GM12878 (cell line): ENCODE data around the gene NTM. TPM values are rescaled to one million over a fixed set of nuclear protein-coding genes. Genes with fewer than 3 reads are reported as not detected.

ENCODE experiments used
- ATAC-seq: fragments of 200-7000 bp; cut with Tn5 transposase; 3 replicates; pipeline ENCODE4 v1.9.1; 2020; ENCODE audit warnings: mild to moderate bottlenecking, moderate library complexity
- BruUV-seq: library from RNA; stranded (reverse); fragments of 400-500 nt; replicated peaks from 2 replicates; lab custom pipeline; 2021; lab: Mats Ljungman, UMichigan
- CTCF ChIA-PET: fragments of 300-600 bp; sonication (Branson Sonifier 250); formaldehyde crosslinking; extraction: SDS; loops from one replicate; lab custom pipeline; 2021; ENCODE audit warnings: inconsistent platforms; lab: Yijun Ruan, JAX
- POLR2A ChIA-PET: fragments of 350-600 bp; formaldehyde crosslinking; extraction: SDS; loops from one replicate; lab custom pipeline; 2021; ENCODE audit warnings: inconsistent platforms; lab: Charles Lee
- RAD21 ChIA-PET: fragments of 300-600 bp; sonication (Branson Sonifier 250); formaldehyde crosslinking; loops from one replicate; lab custom pipeline; 2023; ENCODE audit warnings: antibody characterized with exemption; ENCODE audit not compliant: unreplicated experiment; lab: Charles Lee
- SMC1A ChIA-PET: fragments of 300-600 bp; sonication (Branson Sonifier 250); formaldehyde crosslinking; loops from one replicate; lab custom pipeline; 2023; ENCODE audit not compliant: unreplicated experiment, uncharacterized antibody; lab: Charles Lee
- DNase-seq: peaks from one replicate; pipeline ENCODE4 v3.0.0-alpha.2; 2011; ENCODE audit warnings: low read depth, low spot score
- FAIRE-seq: peaks from 3 replicates; lab custom pipeline; 2011; peaks lifted over from hg19 to GRCh38; lab: Jason Lieb, UNC
- H2AFZ ChIP-seq: 2 replicates; pipeline ENCODE4 v1.6.0; 2011; ENCODE audit warnings: low read depth, low read length, control low read depth; ENCODE audit not compliant: control insufficient read depth
- H3K27ac ChIP-seq: 2 replicates; pipeline ENCODE4 v1.5.1; 2011; ENCODE audit warnings: control low read depth; ENCODE audit not compliant: control insufficient read depth, insufficient read depth
- H3K27me3 ChIP-seq, 2 experiments: replicated peaks in 1 of 2; 2 replicates each; pipeline versions ENCODE4 v1.6.0 to v1.6.1; 2011; ENCODE audit warnings: low read length in 1 of 2; ENCODE audit not compliant: control insufficient read depth in 2 of 2, insufficient read depth in 2 of 2
- H3K36me3 ChIP-seq, 2 experiments: 2 replicates each; pipeline ENCODE4 v1.5.1; 2011; ENCODE audit warnings: low read length in 1 of 2; ENCODE audit not compliant: control insufficient read depth in 2 of 2, insufficient read depth in 2 of 2
- H3K4me1 ChIP-seq: 2 replicates; pipeline ENCODE4 v1.6.1; 2011; ENCODE audit warnings: mild to moderate bottlenecking, low read length, moderate library complexity, mixed read lengths; ENCODE audit not compliant: control insufficient read depth, insufficient read depth
- H3K4me2 ChIP-seq: 2 replicates; pipeline ENCODE4 v1.6.0; 2011; ENCODE audit warnings: control low read depth; ENCODE audit not compliant: control insufficient read depth, insufficient read depth
- H3K4me3 ChIP-seq: fragments of 200-600 bp; sonication (generic); 2 replicates; pipeline ENCODE4 v1.5.1; 2016
- H3K79me2 ChIP-seq: 2 replicates; pipeline ENCODE4 v1.6.0; 2011; ENCODE audit warnings: low read length; ENCODE audit not compliant: control insufficient read depth, insufficient read depth
- H3K9ac ChIP-seq: 2 replicates; pipeline ENCODE4 v1.8.0; 2011; ENCODE audit warnings: low read length, control low read depth, mixed read lengths; ENCODE audit not compliant: control insufficient read depth, insufficient read depth
- H3K9me3 ChIP-seq: replicated peaks from 3 replicates; pipeline ENCODE4 v1.5.1; 2011; ENCODE audit warnings: mild to moderate bottlenecking, low read length; ENCODE audit not compliant: control insufficient read depth, insufficient read depth
- H4K20me1 ChIP-seq: 2 replicates; pipeline ENCODE4 v1.6.0; 2011; ENCODE audit not compliant: control insufficient read depth, insufficient read depth
- CREB1 ChIP-seq: IDR thresholded peaks from 2 replicates; pipeline ENCODE4 v1.6.1; 2012; ENCODE audit warnings: low read depth, mild to moderate bottlenecking, inconsistent platforms
- ESRRA ChIP-seq: IDR thresholded peaks from 2 replicates; pipeline ENCODE4 v1.6.1; 2012; ENCODE audit warnings: mild to moderate bottlenecking, low read length, improper control_type of control experiment
- FOXM1 ChIP-seq: IDR thresholded peaks from 2 replicates; pipeline ENCODE4 v1.6.1; 2012; ENCODE audit warnings: low read depth, mild to moderate bottlenecking, inconsistent platforms, low read length, moderate library complexity
- IKZF1 ChIP-seq: fragments of 450-650 bp; conservative IDR thresholded peaks from 2 replicates; pipeline ENCODE4 v1.6.1; 2017; ENCODE audit warnings: antibody characterized with exemption, mild to moderate bottlenecking
- MTA2 ChIP-seq: fragments of 450-650 bp; IDR thresholded peaks from 2 replicates; pipeline ENCODE4 v1.6.1; 2016; ENCODE audit warnings: low read depth, mild to moderate bottlenecking, moderate library complexity
- NR2F1 ChIP-seq: fragments of 450-650 bp; conservative IDR thresholded peaks from 2 replicates; pipeline ENCODE4 v1.6.1; 2017; ENCODE audit warnings: mild to moderate bottlenecking
- POLR2A ChIP-seq: IDR thresholded peaks from 2 replicates; pipeline ENCODE4 v1.6.1; 2011; ENCODE audit warnings: low read depth, mild to moderate bottlenecking, low read length
- RCOR1 ChIP-seq: conservative IDR thresholded peaks from 2 replicates; pipeline ENCODE4 v1.6.1; 2012; ENCODE audit warnings: low read depth, low read length, improper control_type of control experiment
- SREBF2 ChIP-seq: IDR thresholded peaks from 2 replicates; pipeline ENCODE4 v1.6.1; 2012; ENCODE audit warnings: mild to moderate bottlenecking, low read length
- TCF7 ChIP-seq: IDR thresholded peaks from 2 replicates; pipeline ENCODE4 v1.6.1; 2014; ENCODE audit warnings: antibody characterized with exemption, borderline replicate concordance
- WGBS: methylation state at CpG from one replicate; pipeline ENCODE4 v1.1.6; 2016; ENCODE audit warnings: low lambda C conversion rate; ENCODE audit not compliant: insufficient replicate concordance, insufficient coverage; ENCODE audit errors: missing lambda C conversion rate; 5-methylcytosine and 5-hydroxymethylcytosine counted together
- in situ Hi-C: fragments of 300-500 bp; cut with MboI; formaldehyde crosslinking; loops from 9 replicates; pipeline ENCODE4 v1.14.3; 2018; ENCODE audit warnings: mixed read lengths
- intact Hi-C: fragments of 100-400 bp; cut with micrococcal nuclease; formaldehyde crosslinking; loops from one replicate; pipeline ENCODE4 v1.14.2; 2022; ENCODE audit not compliant: unreplicated experiment
- polyA plus RNA-seq, 11 experiments: library from polyadenylated mRNA; depleted of rRNA in 4 of 11; unstranded in 6 of 11; stranded (reverse) in 5 of 11; fragments of >200 nt; fragmentation: Nextera tagmentation in 4 of 11; fragmentation: Illumina TruSeq in 1 of 11; extraction: Ambion mirVana in 4 of 11; extraction: Trizol in 1 of 11; gene quantifications; 1 replicate in 1 of 11; 2 replicates in 10 of 11; pipeline versions ENCODE4 v1.2.1 to v1.2.3, GENCODE V29; 2011 to 2016; ENCODE audit warnings: inconsistent platforms in 2 of 11, missing spikeins in 2 of 11, low read depth in 1 of 11
- total RNA-seq, 4 experiments: library from RNA; depleted of rRNA in 3 of 4; stranded (reverse); fragments of >200 nt in 3 of 4; fragmentation: Illumina TruSeq in 1 of 4; extraction: Trizol in 1 of 4; gene quantifications; 2 replicates each; pipeline versions ENCODE4 v1.2.1 to v1.2.3, GENCODE V29; 2013 to 2021
- TF ChIP-seq, protein P1 (sequence below): fragments of 450-650 bp; formaldehyde crosslinking; IDR thresholded peaks from 2 replicates; pipeline ENCODE4 v1.4.0; 2022; ENCODE audit warnings: mild to moderate bottlenecking, moderate library complexity
- TF ChIP-seq, protein P2 (sequence below): fragments of 450-650 bp; conservative IDR thresholded peaks from 2 replicates; pipeline ENCODE4 v1.6.1; 2017; ENCODE audit warnings: mild to moderate bottlenecking, moderate library complexity
- TF ChIP-seq, protein P3 (sequence below): IDR thresholded peaks from 2 replicates; pipeline ENCODE4 v1.6.1; 2012; ENCODE audit warnings: improper control_type of control experiment, low read depth, low read length; ENCODE audit not compliant: insufficient replicate concordance
- TF ChIP-seq, protein P4 (sequence below): IDR thresholded peaks from 2 replicates; pipeline ENCODE4 v1.6.1; 2012; ENCODE audit warnings: low read length, inconsistent platforms

NTM gene
- total and polyA plus RNA-seq, 10 of the 15 experiments (the other 5 are each of a cell fraction or from before 2014, with no cell fraction given) = not detected

DNA sequence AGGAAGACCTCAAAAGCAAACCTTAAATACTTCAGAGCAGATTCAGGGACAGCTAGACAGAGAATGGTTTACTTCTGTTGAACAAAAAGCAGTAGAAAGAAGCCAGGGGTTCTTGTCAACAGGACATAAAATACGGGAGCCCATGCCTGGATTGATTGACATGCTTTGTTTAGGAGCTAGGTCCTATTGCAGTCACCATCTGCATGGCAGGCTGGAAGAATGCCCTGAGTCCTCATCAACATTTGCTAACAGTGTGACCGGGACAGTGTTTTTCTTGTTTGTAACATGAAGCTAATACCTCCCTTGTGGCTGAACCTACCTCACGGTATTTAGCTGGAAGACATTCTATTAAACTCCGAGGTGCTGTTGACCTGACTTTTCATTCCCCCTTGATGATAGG lies 225.4 kb downstream of the NTM start:
- intact Hi-C loops = no loop called here
- Histone ChIP-seq H4K20me1 (no peaks in the 10 kb centered on the region), H3K4me1 (no peaks in the 10 kb centered on the region), H3K79me2 (no peaks in the 10 kb centered on the region), H3K4me3 (no peak overlapping the region), H3K4me2 (no peak overlapping the region), H3K27me3 (peaks cover 2 to 3% of the 10 kb centered on the region in 2 experiments; a peak in 2 of 4 replicates), H2AFZ (no peak overlapping the region), H3K36me3 (no peaks in the 10 kb centered on the region), H3K9ac (no peak overlapping the region), H3K9me3 (no peaks in the 10 kb centered on the region), H3K27ac (no peak overlapping the region)
- CTCF ChIA-PET = interaction anchor here (1.1 to 1.3 kb wide), 2 partner anchors 14 to 16 kb away, joined by 3 read pairs; no protein-coding TSS in a partner anchor
- DNase-seq (no peak), FAIRE-seq (no peak), ATAC-seq (no peak)
- SMC1A ChIA-PET = interaction anchor here (0.6 to 1.8 kb wide), 2 partner anchors 79 to 529 kb away, joined by 3 to 5 read pairs; no protein-coding TSS in a partner anchor
- WGBS = 9% methylated on average over 4 of the region's 4 CpGs
- in situ Hi-C loops = no loop called here
- RAD21 ChIA-PET = no interaction called here
- no TSS peak for BruUV-seq
- POLR2A ChIA-PET = no interaction called here
- TF ChIP-seq CREB1 (no peak), SREBF2 (no peak), FOXM1 (no peak), NR2F1 (no peak), IKZF1 (no peak), TCF7 (no peak), ESRRA (no peak), MTA2 (no peak), RCOR1 (no peak), POLR2A (no peak)
- TF ChIP-seq, protein P1, sequence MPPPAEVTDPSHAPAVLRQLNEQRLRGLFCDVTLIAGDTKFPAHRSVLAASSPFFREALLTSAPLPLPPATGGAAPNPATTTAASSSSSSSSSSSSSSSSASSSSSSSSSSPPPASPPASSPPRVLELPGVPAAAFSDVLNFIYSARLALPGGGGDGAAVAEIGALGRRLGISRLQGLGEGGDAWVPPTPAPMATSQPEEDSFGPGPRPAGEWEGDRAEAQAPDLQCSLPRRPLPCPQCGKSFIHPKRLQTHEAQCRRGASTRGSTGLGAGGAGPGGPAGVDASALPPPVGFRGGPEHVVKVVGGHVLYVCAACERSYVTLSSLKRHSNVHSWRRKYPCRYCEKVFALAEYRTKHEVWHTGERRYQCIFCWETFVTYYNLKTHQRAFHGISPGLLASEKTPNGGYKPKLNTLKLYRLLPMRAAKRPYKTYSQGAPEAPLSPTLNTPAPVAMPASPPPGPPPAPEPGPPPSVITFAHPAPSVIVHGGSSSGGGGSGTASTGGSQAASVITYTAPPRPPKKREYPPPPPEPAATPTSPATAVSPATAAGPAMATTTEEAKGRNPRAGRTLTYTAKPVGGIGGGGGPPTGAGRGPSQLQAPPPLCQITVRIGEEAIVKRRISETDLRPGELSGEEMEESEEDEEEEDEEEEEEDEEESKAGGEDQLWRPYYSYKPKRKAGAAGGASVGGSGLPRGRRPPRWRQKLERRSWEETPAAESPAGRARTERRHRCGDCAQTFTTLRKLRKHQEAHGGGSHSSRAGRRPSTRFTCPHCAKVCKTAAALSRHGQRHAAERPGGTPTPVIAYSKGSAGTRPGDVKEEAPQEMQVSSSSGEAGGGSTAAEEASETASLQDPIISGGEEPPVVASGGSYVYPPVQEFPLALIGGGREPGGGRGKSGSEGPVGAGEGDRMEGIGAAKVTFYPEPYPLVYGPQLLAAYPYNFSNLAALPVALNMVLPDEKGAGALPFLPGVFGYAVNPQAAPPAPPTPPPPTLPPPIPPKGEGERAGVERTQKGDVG (CRISPR knock-in tag) = no peak
- TF ChIP-seq, protein P2, sequence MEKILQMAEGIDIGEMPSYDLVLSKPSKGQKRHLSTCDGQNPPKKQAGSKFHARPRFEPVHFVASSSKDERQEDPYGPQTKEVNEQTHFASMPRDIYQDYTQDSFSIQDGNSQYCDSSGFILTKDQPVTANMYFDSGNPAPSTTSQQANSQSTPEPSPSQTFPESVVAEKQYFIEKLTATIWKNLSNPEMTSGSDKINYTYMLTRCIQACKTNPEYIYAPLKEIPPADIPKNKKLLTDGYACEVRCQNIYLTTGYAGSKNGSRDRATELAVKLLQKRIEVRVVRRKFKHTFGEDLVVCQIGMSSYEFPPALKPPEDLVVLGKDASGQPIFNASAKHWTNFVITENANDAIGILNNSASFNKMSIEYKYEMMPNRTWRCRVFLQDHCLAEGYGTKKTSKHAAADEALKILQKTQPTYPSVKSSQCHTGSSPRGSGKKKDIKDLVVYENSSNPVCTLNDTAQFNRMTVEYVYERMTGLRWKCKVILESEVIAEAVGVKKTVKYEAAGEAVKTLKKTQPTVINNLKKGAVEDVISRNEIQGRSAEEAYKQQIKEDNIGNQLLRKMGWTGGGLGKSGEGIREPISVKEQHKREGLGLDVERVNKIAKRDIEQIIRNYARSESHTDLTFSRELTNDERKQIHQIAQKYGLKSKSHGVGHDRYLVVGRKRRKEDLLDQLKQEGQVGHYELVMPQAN = no peak
- TF ChIP-seq, protein P3, sequence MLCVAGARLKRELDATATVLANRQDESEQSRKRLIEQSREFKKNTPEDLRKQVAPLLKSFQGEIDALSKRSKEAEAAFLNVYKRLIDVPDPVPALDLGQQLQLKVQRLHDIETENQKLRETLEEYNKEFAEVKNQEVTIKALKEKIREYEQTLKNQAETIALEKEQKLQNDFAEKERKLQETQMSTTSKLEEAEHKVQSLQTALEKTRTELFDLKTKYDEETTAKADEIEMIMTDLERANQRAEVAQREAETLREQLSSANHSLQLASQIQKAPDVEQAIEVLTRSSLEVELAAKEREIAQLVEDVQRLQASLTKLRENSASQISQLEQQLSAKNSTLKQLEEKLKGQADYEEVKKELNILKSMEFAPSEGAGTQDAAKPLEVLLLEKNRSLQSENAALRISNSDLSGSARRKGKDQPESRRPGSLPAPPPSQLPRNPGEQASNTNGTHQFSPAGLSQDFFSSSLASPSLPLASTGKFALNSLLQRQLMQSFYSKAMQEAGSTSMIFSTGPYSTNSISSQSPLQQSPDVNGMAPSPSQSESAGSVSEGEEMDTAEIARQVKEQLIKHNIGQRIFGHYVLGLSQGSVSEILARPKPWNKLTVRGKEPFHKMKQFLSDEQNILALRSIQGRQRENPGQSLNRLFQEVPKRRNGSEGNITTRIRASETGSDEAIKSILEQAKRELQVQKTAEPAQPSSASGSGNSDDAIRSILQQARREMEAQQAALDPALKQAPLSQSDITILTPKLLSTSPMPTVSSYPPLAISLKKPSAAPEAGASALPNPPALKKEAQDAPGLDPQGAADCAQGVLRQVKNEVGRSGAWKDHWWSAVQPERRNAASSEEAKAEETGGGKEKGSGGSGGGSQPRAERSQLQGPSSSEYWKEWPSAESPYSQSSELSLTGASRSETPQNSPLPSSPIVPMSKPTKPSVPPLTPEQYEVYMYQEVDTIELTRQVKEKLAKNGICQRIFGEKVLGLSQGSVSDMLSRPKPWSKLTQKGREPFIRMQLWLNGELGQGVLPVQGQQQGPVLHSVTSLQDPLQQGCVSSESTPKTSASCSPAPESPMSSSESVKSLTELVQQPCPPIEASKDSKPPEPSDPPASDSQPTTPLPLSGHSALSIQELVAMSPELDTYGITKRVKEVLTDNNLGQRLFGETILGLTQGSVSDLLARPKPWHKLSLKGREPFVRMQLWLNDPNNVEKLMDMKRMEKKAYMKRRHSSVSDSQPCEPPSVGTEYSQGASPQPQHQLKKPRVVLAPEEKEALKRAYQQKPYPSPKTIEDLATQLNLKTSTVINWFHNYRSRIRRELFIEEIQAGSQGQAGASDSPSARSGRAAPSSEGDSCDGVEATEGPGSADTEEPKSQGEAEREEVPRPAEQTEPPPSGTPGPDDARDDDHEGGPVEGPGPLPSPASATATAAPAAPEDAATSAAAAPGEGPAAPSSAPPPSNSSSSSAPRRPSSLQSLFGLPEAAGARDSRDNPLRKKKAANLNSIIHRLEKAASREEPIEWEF = no peak
- TF ChIP-seq, protein P4, sequence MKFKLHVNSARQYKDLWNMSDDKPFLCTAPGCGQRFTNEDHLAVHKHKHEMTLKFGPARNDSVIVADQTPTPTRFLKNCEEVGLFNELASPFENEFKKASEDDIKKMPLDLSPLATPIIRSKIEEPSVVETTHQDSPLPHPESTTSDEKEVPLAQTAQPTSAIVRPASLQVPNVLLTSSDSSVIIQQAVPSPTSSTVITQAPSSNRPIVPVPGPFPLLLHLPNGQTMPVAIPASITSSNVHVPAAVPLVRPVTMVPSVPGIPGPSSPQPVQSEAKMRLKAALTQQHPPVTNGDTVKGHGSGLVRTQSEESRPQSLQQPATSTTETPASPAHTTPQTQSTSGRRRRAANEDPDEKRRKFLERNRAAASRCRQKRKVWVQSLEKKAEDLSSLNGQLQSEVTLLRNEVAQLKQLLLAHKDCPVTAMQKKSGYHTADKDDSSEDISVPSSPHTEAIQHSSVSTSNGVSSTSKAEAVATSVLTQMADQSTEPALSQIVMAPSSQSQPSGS = no peak
